ENCODE data around the gene CKS2. TPM values are rescaled to one million over a fixed set of nuclear protein-coding genes. Genes with fewer than 3 reads are reported as not detected.

CKS2 gene
- total RNA-seq, result 23.7 and 41.8 TPM in 2 replicates

DNA sequence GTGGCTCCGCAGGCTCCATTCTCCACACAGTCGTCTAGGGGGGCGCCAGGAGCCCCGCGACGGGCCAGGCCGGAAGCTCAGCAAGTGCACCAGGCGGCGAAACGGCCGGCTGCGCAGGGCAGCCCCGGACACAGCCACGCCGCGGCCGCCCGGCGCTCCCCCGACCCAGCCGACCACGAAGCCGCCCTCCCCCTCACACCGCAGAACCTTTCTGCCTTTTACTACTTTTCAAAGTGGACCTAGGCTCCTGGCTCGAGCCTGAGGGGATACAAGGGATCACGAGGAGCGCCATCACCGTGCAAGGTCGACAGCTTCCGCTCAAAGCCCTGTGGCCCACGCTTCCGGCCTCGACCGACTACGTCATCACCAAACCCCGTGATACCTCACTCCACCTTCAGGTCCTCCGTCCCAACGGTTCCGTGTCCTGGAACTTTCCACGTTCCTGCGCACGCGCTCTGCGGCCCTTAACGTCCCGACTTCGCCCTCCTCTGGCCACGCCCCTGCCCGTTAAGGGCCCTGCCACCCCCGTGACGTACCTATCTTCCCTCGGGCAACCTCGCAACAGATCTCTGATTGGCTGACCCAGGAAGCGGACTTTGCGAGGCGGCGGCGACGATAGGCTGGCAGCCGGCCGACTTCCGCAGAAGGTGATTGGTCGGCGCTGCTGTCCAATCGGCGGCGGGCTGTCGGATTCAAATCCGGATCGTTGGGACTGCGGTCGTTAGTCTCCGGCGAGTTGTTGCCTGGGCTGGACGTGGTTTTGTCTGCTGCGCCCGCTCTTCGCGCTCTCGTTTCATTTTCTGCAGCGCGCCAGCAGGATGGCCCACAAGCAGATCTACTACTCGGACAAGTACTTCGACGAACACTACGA, at the start of gene CKS2:
CKS2 (plus strand) TSS at position 721 of the 871 bp plus-strand sequence; CDS start at position 819, 98 bp downstream.

DNA sequence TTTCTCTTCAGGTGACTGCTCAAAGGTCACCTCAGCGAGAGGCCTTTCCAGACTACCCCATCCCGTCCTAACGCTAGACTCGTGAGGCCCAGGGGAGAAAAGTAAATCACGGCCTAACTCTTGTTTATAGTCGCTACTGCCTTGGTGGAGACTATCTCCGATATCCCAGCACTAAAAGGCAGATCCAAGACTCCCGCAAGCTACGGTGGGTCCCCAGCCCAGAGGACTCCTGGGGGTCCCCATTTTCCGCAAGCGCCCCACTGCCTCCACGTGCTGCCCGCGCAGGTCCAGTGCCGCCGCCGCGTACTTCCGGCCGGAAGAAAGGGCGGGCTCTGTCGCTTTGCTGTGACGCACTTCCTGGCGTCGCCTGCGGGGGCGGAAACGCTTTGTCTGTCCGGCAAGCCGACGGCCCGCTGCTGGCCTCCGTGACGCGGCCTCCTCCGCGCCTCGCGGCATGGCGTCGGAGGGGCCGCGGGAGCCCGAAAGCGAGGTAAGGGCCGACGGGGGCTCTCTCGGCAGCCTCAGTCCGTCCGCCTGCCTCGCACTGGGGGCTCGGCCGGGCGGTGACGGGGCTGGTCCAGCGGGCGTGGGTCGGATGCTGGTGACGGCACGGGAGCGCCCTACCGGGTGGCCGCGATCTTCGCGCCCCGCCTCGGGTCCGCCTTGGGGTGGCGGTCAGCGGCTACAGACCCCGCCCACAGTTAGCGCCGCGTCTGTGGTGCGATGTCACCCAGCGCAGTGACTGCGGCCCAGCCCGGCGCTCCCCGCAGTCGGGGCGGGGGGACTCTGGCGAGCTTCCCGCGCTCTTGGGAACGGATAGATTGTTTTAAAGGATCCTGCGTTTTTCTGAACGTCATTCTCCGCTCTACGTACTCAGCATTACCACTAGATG, 7.4 kb downstream of the CKS2 start, which contains the start of gene SECISBP2:
SECISBP2 (plus strand) TSS at position 378 of the 892 bp plus-strand sequence; CDS start at position 455, 77 bp downstream.

Other genes with a start within 250 kb of the CKS2 start
- 12.6 and 57.2 TPM in 2 replicates for gene SHC3, start 132.4 kb upstream of the CKS2 start, total RNA-seq
- 23.2 and 27.0 TPM in 2 replicates for gene SECISBP2, start 7.3 kb downstream of the CKS2 start, total RNA-seq
- gene SEMA4D, start 186.9 kb downstream of the CKS2 start, total RNA-seq, result 0.07 and 0.78 TPM in 2 replicates

Measured in smooth muscle cell of the pulmonary artery (primary cell).